ENCODE data around the gene CYP26B1.

DNA sequence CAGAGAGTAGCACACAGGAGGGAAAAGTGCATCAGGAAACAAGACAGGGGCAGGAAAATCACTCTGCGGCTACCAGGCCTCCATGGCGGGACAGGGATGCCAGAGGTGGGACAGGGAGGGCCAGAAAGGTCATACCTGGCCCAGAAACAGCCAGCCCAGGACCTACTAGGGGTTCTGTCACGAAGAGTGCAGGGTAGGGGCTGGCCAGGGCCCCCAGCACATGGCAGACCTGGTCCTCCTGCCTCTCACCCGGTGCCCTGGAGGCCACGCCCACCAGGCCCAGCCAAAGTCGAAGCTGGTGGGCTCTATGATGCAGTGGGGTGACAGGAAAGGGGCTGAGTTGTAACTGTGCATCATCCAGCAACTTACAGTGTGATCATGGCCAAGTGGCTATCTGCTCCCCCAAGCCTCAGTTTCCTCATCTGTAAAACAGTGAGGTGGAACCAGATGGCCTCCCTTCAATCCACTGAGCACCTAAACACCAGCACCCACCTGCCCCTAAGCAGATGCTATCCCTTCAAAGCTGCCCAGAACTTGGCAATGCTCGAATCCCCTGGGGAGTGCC lies 10.6 kb downstream of the CYP26B1 start:
- TF ChIP-seq, protein P1, sequence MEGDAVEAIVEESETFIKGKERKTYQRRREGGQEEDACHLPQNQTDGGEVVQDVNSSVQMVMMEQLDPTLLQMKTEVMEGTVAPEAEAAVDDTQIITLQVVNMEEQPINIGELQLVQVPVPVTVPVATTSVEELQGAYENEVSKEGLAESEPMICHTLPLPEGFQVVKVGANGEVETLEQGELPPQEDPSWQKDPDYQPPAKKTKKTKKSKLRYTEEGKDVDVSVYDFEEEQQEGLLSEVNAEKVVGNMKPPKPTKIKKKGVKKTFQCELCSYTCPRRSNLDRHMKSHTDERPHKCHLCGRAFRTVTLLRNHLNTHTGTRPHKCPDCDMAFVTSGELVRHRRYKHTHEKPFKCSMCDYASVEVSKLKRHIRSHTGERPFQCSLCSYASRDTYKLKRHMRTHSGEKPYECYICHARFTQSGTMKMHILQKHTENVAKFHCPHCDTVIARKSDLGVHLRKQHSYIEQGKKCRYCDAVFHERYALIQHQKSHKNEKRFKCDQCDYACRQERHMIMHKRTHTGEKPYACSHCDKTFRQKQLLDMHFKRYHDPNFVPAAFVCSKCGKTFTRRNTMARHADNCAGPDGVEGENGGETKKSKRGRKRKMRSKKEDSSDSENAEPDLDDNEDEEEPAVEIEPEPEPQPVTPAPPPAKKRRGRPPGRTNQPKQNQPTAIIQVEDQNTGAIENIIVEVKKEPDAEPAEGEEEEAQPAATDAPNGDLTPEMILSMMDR (IDR thresholded peaks at IDR 0.05; ENCODE audit: low read length): no peak
- TF ChIP-seq EZH2 (IDR thresholded peaks at IDR 0.05; ENCODE audit: borderline replicate concordance, low read length): no peak

Data from OCI-LY1 (cell line).